ENCODE measurements around the gene ACTRT2. TPM values are rescaled to one million over a fixed set of nuclear protein-coding genes. Genes with fewer than 3 reads are reported as not detected.

The ACTRT2 gene
- total and polyA plus RNA-seq, 10 donors = not detected

- H3K27me3 ChIP-seq (replicated peaks in 1 of 7) = peaks cover 0 to 80% (median 51%) of the 10 kb centered on the region in 7 donors
Measured at GRCh38 chr1:3062616-3063378, 41.5 kb downstream of the ACTRT2 start.

DNA sequence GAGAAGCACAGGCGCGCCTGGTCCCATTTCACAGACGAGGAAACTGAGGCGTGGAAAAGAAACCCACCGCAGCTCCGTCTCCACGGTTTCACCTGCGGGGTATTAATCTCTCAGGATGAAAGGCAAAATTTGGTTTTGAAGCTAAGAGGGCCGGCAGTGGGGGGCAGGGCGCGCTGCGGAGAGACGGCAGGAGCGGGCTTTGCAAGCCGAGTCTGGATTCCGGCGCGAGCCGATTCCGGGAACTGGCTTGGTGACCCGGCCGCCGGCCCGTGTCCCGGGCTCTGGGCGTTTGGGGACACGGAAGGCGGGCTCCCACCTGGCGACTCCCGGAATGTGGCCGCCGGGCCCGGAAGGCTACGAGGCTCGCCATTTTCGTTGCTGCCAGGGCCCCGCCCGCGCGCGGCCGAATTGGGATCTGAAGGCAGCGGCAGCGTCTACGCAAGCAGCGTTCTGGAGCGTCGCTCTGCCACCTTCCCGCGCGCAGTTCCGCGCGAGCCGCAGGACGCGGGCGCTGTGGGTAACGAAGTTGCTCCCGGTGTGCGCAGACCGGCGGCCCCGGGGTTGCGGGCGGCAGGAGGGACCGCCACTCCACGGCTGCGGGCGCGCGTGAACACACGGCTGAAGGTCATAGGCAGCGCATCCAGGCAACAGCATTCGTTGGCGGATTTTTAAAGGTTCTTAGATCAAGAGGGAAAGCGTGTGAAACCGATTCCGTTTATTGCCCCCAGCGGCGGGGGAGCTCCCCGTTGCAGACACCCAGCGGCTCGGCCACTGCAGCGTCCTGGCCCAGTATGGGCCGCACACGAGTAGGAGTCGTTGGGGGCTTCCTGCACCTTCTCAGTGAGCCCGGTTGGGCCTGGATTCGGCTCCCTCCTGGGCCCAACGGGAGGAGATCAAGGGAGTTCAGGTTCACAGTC, 42.4 kb downstream of the ACTRT2 start:
- DNase-seq = peak; percentile 60
- Histone ChIP-seq H3K27ac (no peak overlapping the region), H3K27me3 (replicated peaks in 1 of 7) (peaks cover 0 to 88% (median 59%) of the 10 kb centered on the region in 7 donors), H3K9me3 (no peaks in the 10 kb centered on the region), H3K36me3 (no peaks in the 10 kb centered on the region), H3K4me1 (peaks cover 0 to 32% (median 12%) of the 10 kb centered on the region in 6 donors), H3K4me3 (peak overlapping the region in 1 of 8 donors; percentile 43)
- intact Hi-C loops (cut with DNase I; ENCODE audit: low total_unique reads) = no loop called here
- 74 to 89% (median 78%) methylated on average over 84 to 91 of the region's 91 CpGs for WGBS, 5 donors
- no peak for TF ChIP-seq POLR2A (IDR thresholded peaks at IDR 0.05)
- TF ChIP-seq, protein P1, sequence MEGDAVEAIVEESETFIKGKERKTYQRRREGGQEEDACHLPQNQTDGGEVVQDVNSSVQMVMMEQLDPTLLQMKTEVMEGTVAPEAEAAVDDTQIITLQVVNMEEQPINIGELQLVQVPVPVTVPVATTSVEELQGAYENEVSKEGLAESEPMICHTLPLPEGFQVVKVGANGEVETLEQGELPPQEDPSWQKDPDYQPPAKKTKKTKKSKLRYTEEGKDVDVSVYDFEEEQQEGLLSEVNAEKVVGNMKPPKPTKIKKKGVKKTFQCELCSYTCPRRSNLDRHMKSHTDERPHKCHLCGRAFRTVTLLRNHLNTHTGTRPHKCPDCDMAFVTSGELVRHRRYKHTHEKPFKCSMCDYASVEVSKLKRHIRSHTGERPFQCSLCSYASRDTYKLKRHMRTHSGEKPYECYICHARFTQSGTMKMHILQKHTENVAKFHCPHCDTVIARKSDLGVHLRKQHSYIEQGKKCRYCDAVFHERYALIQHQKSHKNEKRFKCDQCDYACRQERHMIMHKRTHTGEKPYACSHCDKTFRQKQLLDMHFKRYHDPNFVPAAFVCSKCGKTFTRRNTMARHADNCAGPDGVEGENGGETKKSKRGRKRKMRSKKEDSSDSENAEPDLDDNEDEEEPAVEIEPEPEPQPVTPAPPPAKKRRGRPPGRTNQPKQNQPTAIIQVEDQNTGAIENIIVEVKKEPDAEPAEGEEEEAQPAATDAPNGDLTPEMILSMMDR (IDR thresholded peaks at IDR 0.05 in 8 of 11, conservative IDR thresholded peaks at IDR 0.05 in 3 of 11) = no peak
- no peak for TF ChIP-seq POLR2AphosphoS5 (IDR thresholded peaks at IDR 0.05)

More at GRCh38 chr1:3062616-3063378, 41.5 kb downstream of the ACTRT2 start:
- Histone ChIP-seq H3K4me1 (peaks cover 0 to 23% (median 4%) of the 10 kb centered on the region in 6 donors), H3K9me3 (no peaks in the 10 kb centered on the region), H3K36me3 (no peaks in the 10 kb centered on the region), H3K4me3 (no peak overlapping the region), H3K27ac (no peak overlapping the region)
- WGBS, 5 donors = 66 to 83% (median 77%) methylated on average over 35 to 50 of the region's 50 CpGs
- no peak for TF ChIP-seq POLR2A (IDR thresholded peaks at IDR 0.05)
- TF ChIP-seq, protein P1 (IDR thresholded peaks at IDR 0.05 in 8 of 11, conservative IDR thresholded peaks at IDR 0.05 in 3 of 11) = no peak
- intact Hi-C loops (cut with DNase I; ENCODE audit: low total_unique reads) = no loop called here
- peak; percentile 52 for DNase-seq

DNA sequence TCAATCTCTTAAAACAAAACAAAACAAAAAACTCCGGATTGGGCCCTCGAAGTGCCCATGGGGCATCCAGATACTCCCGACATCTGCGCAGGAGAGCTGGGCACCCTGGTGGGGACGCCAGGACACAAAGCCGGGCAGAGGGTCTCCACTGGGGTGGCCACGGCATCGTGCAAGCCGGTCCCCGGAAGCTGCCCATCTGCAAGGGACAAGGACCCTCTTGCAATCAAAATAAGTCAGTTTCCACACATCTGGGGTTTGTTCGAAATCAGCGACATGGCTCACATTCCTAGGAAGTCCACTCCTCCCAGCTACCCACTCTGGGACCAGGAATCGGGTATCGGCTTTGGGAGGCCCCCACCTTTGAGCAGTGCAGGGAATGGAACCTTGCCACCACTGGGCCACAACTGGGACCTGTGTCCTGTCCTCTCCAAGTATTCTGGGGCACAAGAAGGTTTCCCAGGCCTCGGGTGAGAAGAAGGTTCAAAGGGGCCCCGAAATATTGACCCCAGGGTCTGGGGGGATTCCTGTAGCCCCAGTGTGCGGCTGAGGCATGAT, 43.1 kb downstream of the ACTRT2 start:
- H3K4me3 ChIP-seq = no peak overlapping the region
- peaks cover 0 to 37% (median 17%) of the 10 kb centered on the region in 6 donors for H3K4me1 ChIP-seq
- H3K27ac ChIP-seq = no peak overlapping the region
- peak; percentile 72 for DNase-seq
- peaks cover 0 to 94% (median 63%) of the 10 kb centered on the region in 7 donors for H3K27me3 ChIP-seq (replicated peaks in 1 of 7)
- WGBS, 5 donors = 75 to 91% (median 81%) methylated on average over 15 to 17 of the region's 17 CpGs
- TF ChIP-seq POLR2AphosphoS5 (IDR thresholded peaks at IDR 0.05) (no peak), POLR2A (IDR thresholded peaks at IDR 0.05) (no peak)
- TF ChIP-seq, protein P1 (IDR thresholded peaks at IDR 0.05 in 8 of 11, conservative IDR thresholded peaks at IDR 0.05 in 3 of 11) = no peak
- H3K9me3 ChIP-seq = no peaks in the 10 kb centered on the region
- no peaks in the 10 kb centered on the region for H3K36me3 ChIP-seq
- intact Hi-C loops (cut with DNase I; ENCODE audit: low total_unique reads) = no loop called here
